Mammary epithelial cell (primary cell): ENCODE results near the gene SLF2.

Experiments
- EZH2 ChIP-seq: IDR thresholded peaks from 2 replicates; pipeline ENCODE4 v1.6.1; 2012; ENCODE audit warnings: low read length, inconsistent platforms, borderline replicate concordance
- TF ChIP-seq, protein P1 (sequence below), 2 donors: IDR thresholded peaks in 1 of 2; conservative IDR thresholded peaks in 1 of 2; 2 replicates each; pipeline ENCODE4 v1.5.1; 2011 to 2012; ENCODE audit warnings: inconsistent platforms in 2 of 2, low read length in 2 of 2, mild to moderate bottlenecking in 2 of 2, control low read depth in 1 of 2, low read depth in 1 of 2; ENCODE audit not compliant: insufficient read depth in 1 of 2; ENCODE audit errors: extremely low read depth in 1 of 2

DNA sequence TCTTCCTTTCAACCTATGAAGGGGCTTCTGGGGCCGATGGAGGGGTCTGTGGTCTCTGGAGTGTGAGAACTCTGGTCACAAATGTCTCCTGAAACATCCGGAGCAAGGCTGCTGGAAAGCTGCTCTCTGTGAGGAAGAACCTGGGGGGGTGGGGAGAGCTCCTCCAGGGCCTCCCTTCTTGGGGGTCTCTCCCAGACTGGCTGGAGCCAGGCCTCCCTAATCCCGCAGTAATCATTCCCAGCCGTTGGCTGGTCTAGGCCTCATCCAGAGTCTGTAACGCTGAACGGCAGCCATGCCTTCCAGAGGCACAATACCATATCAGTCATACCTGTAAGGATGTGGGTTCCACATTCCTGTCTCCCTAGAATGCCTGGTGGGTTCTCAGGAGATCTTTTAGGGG lies 82.4 kb downstream of the SLF2 start:
- TF ChIP-seq EZH2, result no peak
- TF ChIP-seq, protein P1, sequence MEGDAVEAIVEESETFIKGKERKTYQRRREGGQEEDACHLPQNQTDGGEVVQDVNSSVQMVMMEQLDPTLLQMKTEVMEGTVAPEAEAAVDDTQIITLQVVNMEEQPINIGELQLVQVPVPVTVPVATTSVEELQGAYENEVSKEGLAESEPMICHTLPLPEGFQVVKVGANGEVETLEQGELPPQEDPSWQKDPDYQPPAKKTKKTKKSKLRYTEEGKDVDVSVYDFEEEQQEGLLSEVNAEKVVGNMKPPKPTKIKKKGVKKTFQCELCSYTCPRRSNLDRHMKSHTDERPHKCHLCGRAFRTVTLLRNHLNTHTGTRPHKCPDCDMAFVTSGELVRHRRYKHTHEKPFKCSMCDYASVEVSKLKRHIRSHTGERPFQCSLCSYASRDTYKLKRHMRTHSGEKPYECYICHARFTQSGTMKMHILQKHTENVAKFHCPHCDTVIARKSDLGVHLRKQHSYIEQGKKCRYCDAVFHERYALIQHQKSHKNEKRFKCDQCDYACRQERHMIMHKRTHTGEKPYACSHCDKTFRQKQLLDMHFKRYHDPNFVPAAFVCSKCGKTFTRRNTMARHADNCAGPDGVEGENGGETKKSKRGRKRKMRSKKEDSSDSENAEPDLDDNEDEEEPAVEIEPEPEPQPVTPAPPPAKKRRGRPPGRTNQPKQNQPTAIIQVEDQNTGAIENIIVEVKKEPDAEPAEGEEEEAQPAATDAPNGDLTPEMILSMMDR (conservative IDR thresholded peaks at IDR 0.05 in 1 of 2, IDR thresholded peaks at IDR 0.05 in 1 of 2; ENCODE audit: extremely low read depth in 1 of 2, insufficient read depth in 1 of 2, low read depth in 1 of 2, low read length in 2 of 2), result no peak
